UCSD-AML1 (cell line): ENCODE data around the gene EMID1.

Experiments used
- DNase-seq: peaks from one replicate; lab custom pipeline; 2025; ENCODE audit not compliant: unreplicated experiment; lab: John Stamatoyannopoulos, UW

EMID1 gene

GRCh38 chr22:29194184-29194583 is 11.5 kb upstream of the EMID1 start:
- DNase-seq: no peak

- DNase-seq: peak; percentile 50
These were observed 10.4 kb upstream of the EMID1 start for GRCh38 chr22:29195118-29195963.

- peak; percentile 47 for DNase-seq
These were observed 9.6 kb upstream of the EMID1 start for GRCh38 chr22:29195964-29196666.

- no peak for DNase-seq
These were observed 8.6 kb upstream of the EMID1 start for GRCh38 chr22:29197096-29197495.

- no peak for DNase-seq
These were observed 7.5 kb upstream of the EMID1 start for GRCh38 chr22:29198240-29198639.

- DNase-seq: no peak
These were observed 5.8 kb upstream of the EMID1 start for GRCh38 chr22:29199702-29200400.

- DNase-seq: peak; percentile 32
These were observed 4.8 kb upstream of the EMID1 start for GRCh38 chr22:29200901-29201300.

- peak; percentile 65 for DNase-seq
These were observed 3.9 kb upstream of the EMID1 start for GRCh38 chr22:29201782-29202181.

GRCh38 chr22:29202212-29203192 is 3.2 kb upstream of the EMID1 start:
- peak; percentile 94 for DNase-seq

- DNase-seq: no peak
These were observed 1.9 kb upstream of the EMID1 start for GRCh38 chr22:29203488-29204454.

- peak; percentile 34 for DNase-seq
These were observed 1.1 kb upstream of the EMID1 start for GRCh38 chr22:29204455-29205183.

GRCh38 chr22:29205252-29205593 is 473 bp upstream of the EMID1 start:
- no peak for DNase-seq

- no peak for DNase-seq
These were observed 911 bp downstream of the EMID1 start for GRCh38 chr22:29206372-29207242.

GRCh38 chr22:29207243-29207550 is 1.5 kb downstream of the EMID1 start:
- DNase-seq: no peak

GRCh38 chr22:29207562-29208501 is 2.1 kb downstream of the EMID1 start:
- no peak for DNase-seq

- no peak for DNase-seq
These were observed 2.8 kb downstream of the EMID1 start for GRCh38 chr22:29208502-29208862.
